Panc1 (cell line): ENCODE measurements around the gene B4GALT2. TPM values are rescaled to one million over a fixed set of nuclear protein-coding genes. Genes with fewer than 3 reads are reported as not detected.

Experiments
- ATAC-seq: fragments of 200-7000 bp; cut with Tn5 transposase; 2 replicates; pipeline ENCODE4 v1.9.1; 2020; ENCODE audit warnings: mild to moderate bottlenecking, moderate library complexity
- BruUV-seq: library from RNA; stranded (reverse); fragments of 400-500 nt; replicated peaks from 2 replicates; lab custom pipeline; 2021; lab: Mats Ljungman, UMichigan
- CTCF ChIA-PET: fragments of 300-600 bp; sonication (Branson Sonifier 250); formaldehyde crosslinking; loops from one replicate; lab custom pipeline; 2022; ENCODE audit warnings: antibody characterized with exemption; lab: Charles Lee
- POLR2A ChIA-PET: fragments of 300-600 bp; sonication (Branson Sonifier 250); formaldehyde crosslinking; loops from one replicate; lab custom pipeline; 2022; ENCODE audit warnings: antibody characterized with exemption; lab: Charles Lee
- DNase-seq: peaks from one replicate; pipeline ENCODE4 v3.0.0-alpha.2; 2010; ENCODE audit warnings: low read depth, low spot score
- H3K27ac ChIP-seq: 2 replicates; pipeline ENCODE4 v1.5.1; 2011; ENCODE audit warnings: mild to moderate bottlenecking, low read length, inconsistent platforms
- H3K27me3 ChIP-seq: fragments of 200-500 bp; sonication (Bioruptor generic); 2 replicates; pipeline ENCODE4 v1.6.0; 2014; ENCODE audit warnings: low read length, inconsistent platforms; ENCODE audit not compliant: control insufficient read depth, insufficient read depth
- H3K36me3 ChIP-seq: fragments of 200-500 bp; sonication (Bioruptor generic); 2 replicates; pipeline ENCODE4 v1.5.1; 2014; ENCODE audit warnings: inconsistent platforms, mild to moderate bottlenecking, low read length, moderate library complexity; ENCODE audit not compliant: control insufficient read depth, insufficient read depth
- H3K4me1 ChIP-seq: 2 replicates; pipeline ENCODE4 v1.5.1; 2011; ENCODE audit warnings: inconsistent platforms, mild to moderate bottlenecking, low read length, moderate library complexity; ENCODE audit not compliant: control insufficient read depth, insufficient read depth
- H3K4me3 ChIP-seq, 2 experiments: 2 replicates each; pipeline ENCODE4 v1.5.1; 2011 to 2012; ENCODE audit warnings: low read depth in 2 of 2, low read length in 2 of 2, mild to moderate bottlenecking in 2 of 2, inconsistent platforms in 1 of 2, moderate library complexity in 1 of 2
- H3K9me3 ChIP-seq: fragments of 200-500 bp; sonication (Bioruptor generic); 2 replicates; pipeline ENCODE4 v1.5.1; 2014; ENCODE audit warnings: low read depth, mild to moderate bottlenecking, inconsistent platforms, low read length, moderate library complexity; ENCODE audit not compliant: control insufficient read depth, insufficient read depth
- CTCF ChIP-seq: fragments of 450-650 bp; IDR thresholded peaks from 2 replicates; pipeline ENCODE4 v1.5.1; 2017; ENCODE audit warnings: mild to moderate bottlenecking
- POLR2AphosphoS5 ChIP-seq: IDR thresholded peaks from 2 replicates; pipeline ENCODE4 v1.6.1; 2012; ENCODE audit warnings: mild to moderate bottlenecking, low read depth, low read length, moderate library complexity
- REST ChIP-seq, 2 experiments: IDR thresholded peaks; 2 replicates each; pipeline ENCODE4 v1.6.1; 2011 to 2012; ENCODE audit warnings: low read depth in 2 of 2, control low read depth in 1 of 2, low read length in 1 of 2, mild to moderate bottlenecking in 1 of 2, moderate library complexity in 1 of 2; ENCODE audit not compliant: insufficient read depth in 1 of 2
- SIN3A ChIP-seq: IDR thresholded peaks from 2 replicates; pipeline ENCODE4 v1.6.1; 2012; ENCODE audit warnings: low read depth, mild to moderate bottlenecking, low read length, moderate library complexity, borderline replicate concordance; ENCODE audit not compliant: insufficient read depth
- TCF7L2 ChIP-seq: IDR thresholded peaks from 2 replicates; pipeline ENCODE4 v1.6.1; 2011; ENCODE audit warnings: mild to moderate bottlenecking, low read depth, low read length, inconsistent platforms
- in situ Hi-C: cut with HindIII; loops from 2 replicates; pipeline ENCODE4 v1.10.0; 2016; ENCODE audit warnings: low sequenced_read_pairs, low pct_unique_long_range_greater_than_20kb
- intact Hi-C: fragments of 100-400 bp; cut with micrococcal nuclease; formaldehyde crosslinking; loops from one replicate; pipeline ENCODE4 v1.10.0; 2022; ENCODE audit not compliant: unreplicated experiment
- total RNA-seq: library from RNA; stranded (reverse); gene quantifications from one replicate; pipeline ENCODE4 v1.2.1, GENCODE V29; 2021; ENCODE audit not compliant: unreplicated experiment

B4GALT2 gene
- total RNA-seq, 1 experiment from 2014 or later, result 90.1 TPM

GRCh38 chr1:43957407-43958040, 21.5 kb upstream of the B4GALT2 start:
- ATAC-seq (no peak), DNase-seq (no peak)
- Histone ChIP-seq H3K4me1 (no peaks in the 10 kb centered on the region), H3K27ac (no peak overlapping the region), H3K4me3 (no peak overlapping the region), H3K27me3 (no peaks in the 10 kb centered on the region), H3K36me3 (peaks cover 3% of the 10 kb centered on the region), H3K9me3 (no peaks in the 10 kb centered on the region)
- TF ChIP-seq TCF7L2, result no peak
- no peak for TF ChIP-seq SIN3A
- TF ChIP-seq POLR2AphosphoS5, result no peak
- no peak for TF ChIP-seq REST (IDR thresholded peaks at IDR 0.05; ENCODE audit: insufficient read depth in 1 of 2, low read depth in 2 of 2, low read length in 1 of 2)
- in situ Hi-C loops, result no loop called here
- BruUV-seq, result no TSS peak
- CTCF ChIA-PET, result no interaction called here
- intact Hi-C loops, result no loop called here
- POLR2A ChIA-PET, result interaction anchor here (0.6 kb wide), 1 partner anchor 36 kb away, joined by 7 read pairs; no protein-coding TSS in a partner anchor

- no peak for DNase-seq
- peaks cover 3% of the 10 kb centered on the region for H3K36me3 ChIP-seq
- BruUV-seq, result no TSS peak
- ATAC-seq, result no peak
- H3K9me3 ChIP-seq, result no peaks in the 10 kb centered on the region
- H3K4me3 ChIP-seq, result no peak overlapping the region
- in situ Hi-C loops (no loop called here), intact Hi-C loops (no loop called here)
- no peaks in the 10 kb centered on the region for H3K4me1 ChIP-seq
- POLR2A ChIA-PET, result no interaction called here
- no peaks in the 10 kb centered on the region for H3K27me3 ChIP-seq
- no peak overlapping the region for H3K27ac ChIP-seq
- CTCF ChIA-PET, result no interaction called here
- TF ChIP-seq SIN3A (no peak), POLR2AphosphoS5 (no peak), REST (IDR thresholded peaks at IDR 0.05; ENCODE audit: insufficient read depth in 1 of 2, low read depth in 2 of 2, low read length in 1 of 2) (no peak), CTCF (no peak), TCF7L2 (no peak)
Observed at GRCh38 chr1:43958351-43959255, 20.4 kb upstream of the B4GALT2 start.
